Right lobe of liver (tissue), 4 donors: Measurements from ENCODE around the gene NR3C2.

Experiments used
- POLR2A ChIP-seq: fragments of 450-650 bp; IDR thresholded peaks from one replicate; pipeline ENCODE4 v1.6.1; 2017; ENCODE audit warnings: antibody characterized with exemption, mild to moderate bottlenecking
- TF ChIP-seq, protein P1 (sequence below), 4 donors: fragments of 200-600 bp in 3 of 4; fragments of 450-650 bp in 1 of 4; IDR thresholded peaks; one replicate each; pipeline versions ENCODE4 v1.5.1 to v1.8.0; 2016 to 2022; ENCODE audit warnings: antibody characterized with exemption in 4 of 4, mild to moderate bottlenecking in 2 of 4
- donor health status: DM: no; HTN: no; CAD: no.
- donor health status: DM: no; HTN: no; CAD: no.
- donor health status: DM: no; HTN: yes; CAD: no.

- TF ChIP-seq POLR2A = no peak
- TF ChIP-seq, protein P1, sequence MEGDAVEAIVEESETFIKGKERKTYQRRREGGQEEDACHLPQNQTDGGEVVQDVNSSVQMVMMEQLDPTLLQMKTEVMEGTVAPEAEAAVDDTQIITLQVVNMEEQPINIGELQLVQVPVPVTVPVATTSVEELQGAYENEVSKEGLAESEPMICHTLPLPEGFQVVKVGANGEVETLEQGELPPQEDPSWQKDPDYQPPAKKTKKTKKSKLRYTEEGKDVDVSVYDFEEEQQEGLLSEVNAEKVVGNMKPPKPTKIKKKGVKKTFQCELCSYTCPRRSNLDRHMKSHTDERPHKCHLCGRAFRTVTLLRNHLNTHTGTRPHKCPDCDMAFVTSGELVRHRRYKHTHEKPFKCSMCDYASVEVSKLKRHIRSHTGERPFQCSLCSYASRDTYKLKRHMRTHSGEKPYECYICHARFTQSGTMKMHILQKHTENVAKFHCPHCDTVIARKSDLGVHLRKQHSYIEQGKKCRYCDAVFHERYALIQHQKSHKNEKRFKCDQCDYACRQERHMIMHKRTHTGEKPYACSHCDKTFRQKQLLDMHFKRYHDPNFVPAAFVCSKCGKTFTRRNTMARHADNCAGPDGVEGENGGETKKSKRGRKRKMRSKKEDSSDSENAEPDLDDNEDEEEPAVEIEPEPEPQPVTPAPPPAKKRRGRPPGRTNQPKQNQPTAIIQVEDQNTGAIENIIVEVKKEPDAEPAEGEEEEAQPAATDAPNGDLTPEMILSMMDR (IDR thresholded peaks at IDR 0.05) = no peak
Observed at GRCh38 chr4:148171596-148171995, 270.6 kb downstream of the NR3C2 start.
